ENCODE data around the gene PREPL. TPM values are rescaled to one million over a fixed set of nuclear protein-coding genes. Genes with fewer than 3 reads are reported as not detected.

Gene PREPL
- total and polyA plus RNA-seq, 2 of the 8 experiments (the other 6 are each of a cell fraction or from before 2014, with no cell fraction given): 13.6 to 38.9 TPM

GRCh38 chr2:44269831-44270230 lies 91.5 kb downstream of the PREPL start:
- H3K4me2 ChIP-seq (ENCODE audit: insufficient read depth in 1 of 2, low read depth in 2 of 2, low read length in 2 of 2): no peak overlapping the region
- H2BK120ac ChIP-seq (replicated peaks; ENCODE audit: low read depth, low read length): no peak overlapping the region
- no peaks in the 10 kb centered on the region for H3K9me3 ChIP-seq (ENCODE audit: insufficient read depth in 2 of 2, low read depth in 1 of 2, low read length in 1 of 2)
- POLR2A ChIA-PET (ENCODE audit: partially characterized antibody): no interaction called here
- DNase-seq (ENCODE audit: low read depth in 1 of 2, low spot score in 2 of 2) (no peak), FAIRE-seq (no peak)
- H3K9ac ChIP-seq (replicated peaks in 1 of 4; ENCODE audit: extremely low read depth in 1 of 4, low read depth in 3 of 4, low read length in 3 of 4): no peak overlapping the region
- H3K79me2 ChIP-seq (ENCODE audit: control insufficient read depth in 1 of 2, insufficient read depth in 2 of 2, low read length in 2 of 2): no peaks in the 10 kb centered on the region
- no peak overlapping the region for H3K27ac ChIP-seq (ENCODE audit: low read depth, low read length)
- H3K18ac ChIP-seq (ENCODE audit: extremely low read depth, low read length): no peak overlapping the region
- H3K4ac ChIP-seq (replicated peaks; ENCODE audit: insufficient read length, low read depth, low read length): no peak overlapping the region
- H4K20me1 ChIP-seq (replicated peaks in 1 of 2; ENCODE audit: control insufficient read depth in 1 of 2, insufficient read depth in 2 of 2, low read length in 2 of 2): no peaks in the 10 kb centered on the region
- H4K5ac ChIP-seq (ENCODE audit: insufficient read length, low read depth, low read length): no peak overlapping the region
- WGBS, 2 experiments (ENCODE audit: extremely low coverage in 1 of 2, insufficient coverage in 1 of 2, insufficient read length in 1 of 2, insufficient replicate concordance in 2 of 2, low coverage in 1 of 2, low lambda C conversion rate in 2 of 2, missing lambda C conversion rate in 1 of 2): 81% methylated on average over 1 of the region's 1 CpG; no CpG with 5 or more reads in 1 of the 2 experiments
- H3K4me1 ChIP-seq (replicated peaks in 1 of 4; ENCODE audit: control insufficient read depth in 3 of 4, insufficient read depth in 4 of 4, low read length in 3 of 4): peaks cover 0 to 5% (median 0%) of the 10 kb centered on the region in 4 experiments; a peak in 1 of 7 replicates
- H3K27me3 ChIP-seq (replicated peaks in 1 of 4; ENCODE audit: control insufficient read depth in 3 of 4, extremely low read depth in 1 of 4, insufficient read depth in 3 of 4, low read length in 3 of 4): no peaks in the 10 kb centered on the region
- no peak overlapping the region for H4K8ac ChIP-seq (ENCODE audit: extremely low read depth, insufficient read depth, low read length)
- H2BK15ac ChIP-seq (ENCODE audit: low read length): no peak overlapping the region
- H3K23ac ChIP-seq (ENCODE audit: insufficient read length): no peak overlapping the region
- TF ChIP-seq ASH2L (IDR thresholded peaks at IDR 0.05; ENCODE audit: low read length) (no peak), CTBP2 (IDR thresholded peaks at IDR 0.05; ENCODE audit: borderline replicate concordance, insufficient read depth, insufficient read length, low read length) (no peak), HDAC6 (IDR thresholded peaks at IDR 0.05; ENCODE audit: low read depth, low read length) (no peak)
- no peaks in the 10 kb centered on the region for H3K23me2 ChIP-seq (ENCODE audit: low read depth, low read length)
- H2BK20ac ChIP-seq (ENCODE audit: low read length): no peak overlapping the region
- H2AK5ac ChIP-seq (ENCODE audit: low read depth, low read length): no peak overlapping the region
- H2AFZ ChIP-seq (ENCODE audit: low read length): no peak overlapping the region
- H3K79me1 ChIP-seq (ENCODE audit: low read depth, low read length): no peaks in the 10 kb centered on the region
- H3K36me3 ChIP-seq (ENCODE audit: control insufficient read depth in 2 of 4, insufficient read depth in 4 of 4, low read length in 3 of 4): no peaks in the 10 kb centered on the region
- no peak overlapping the region for H3K14ac ChIP-seq (ENCODE audit: insufficient read length)
- no peak overlapping the region for H2BK12ac ChIP-seq (ENCODE audit: low read depth, low read length)
- H3K56ac ChIP-seq (replicated peaks; ENCODE audit: insufficient read length, low read depth, low read length): no peak overlapping the region
- CTCF ChIA-PET (ENCODE audit: partially characterized antibody): no interaction called here
- H4K91ac ChIP-seq (replicated peaks; ENCODE audit: insufficient read length, low read length): no peak overlapping the region
- no peak overlapping the region for H3K4me3 ChIP-seq (ENCODE audit: extremely low read depth in 1 of 4, insufficient read depth in 2 of 4, low read depth in 3 of 4, low read length in 4 of 4)
- no peak overlapping the region for H2BK5ac ChIP-seq (ENCODE audit: low read depth, low read length)

All from H1 (cell line).